HG02798 (cell line): ENCODE results near the gene ERCC5.

Experiments used
- ATAC-seq: cut with Tn5 transposase; IDR thresholded peaks from one replicate; pipeline ENCODE4 v1.9.1; 2021; ENCODE audit warnings: mild to moderate bottlenecking; ENCODE audit not compliant: unreplicated experiment, poor library complexity

ERCC5 gene

DNA sequence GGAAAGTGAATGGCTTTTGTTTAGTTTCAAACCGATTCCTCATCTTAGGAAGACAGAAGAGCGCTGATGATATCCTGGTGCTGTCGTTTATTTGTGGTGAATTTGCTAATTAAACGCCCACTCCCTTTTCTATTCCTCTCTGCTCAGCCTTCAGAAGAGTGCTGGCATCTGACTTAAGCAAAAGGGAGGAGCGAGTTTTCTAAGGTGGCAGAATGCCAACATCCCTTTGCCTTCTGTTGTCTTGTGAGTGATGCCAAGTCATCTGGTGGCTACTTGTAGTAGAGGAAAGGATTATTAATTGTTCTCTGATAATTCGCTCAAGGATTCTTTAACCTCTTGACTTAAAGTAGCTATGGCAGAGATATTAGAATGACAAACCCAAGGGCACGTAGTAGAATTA lies 68.1 kb downstream of the ERCC5 start:
- no peak for ATAC-seq

DNA sequence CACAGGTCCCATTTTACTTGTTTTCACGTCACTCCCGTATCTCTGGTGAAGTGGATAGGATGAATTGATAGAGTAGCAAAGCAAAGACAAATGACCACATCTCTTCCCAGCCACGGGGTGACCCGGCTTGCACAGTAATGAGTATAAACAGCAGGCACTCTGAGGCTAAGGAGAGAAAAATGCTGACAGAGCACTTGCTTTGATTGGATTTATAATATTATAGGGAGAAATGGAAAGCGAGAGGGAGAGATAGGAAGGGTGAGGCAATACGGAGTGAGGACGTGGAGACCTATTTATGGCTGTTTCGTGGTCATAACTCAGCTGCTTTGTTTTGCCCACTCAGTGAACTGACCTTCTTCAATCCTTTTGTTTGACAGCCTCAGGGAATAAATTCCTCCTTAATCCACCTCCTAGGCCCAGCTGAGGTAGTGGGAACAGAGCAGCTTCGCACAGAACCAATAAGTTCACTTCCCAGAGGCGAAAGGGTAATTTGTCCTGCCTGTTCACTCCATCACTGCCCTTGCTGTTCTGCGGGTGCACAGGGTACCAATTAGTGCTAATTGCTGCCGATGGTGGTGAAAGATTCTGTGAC lies 68.6 kb downstream of the ERCC5 start:
- ATAC-seq, result no peak

DNA sequence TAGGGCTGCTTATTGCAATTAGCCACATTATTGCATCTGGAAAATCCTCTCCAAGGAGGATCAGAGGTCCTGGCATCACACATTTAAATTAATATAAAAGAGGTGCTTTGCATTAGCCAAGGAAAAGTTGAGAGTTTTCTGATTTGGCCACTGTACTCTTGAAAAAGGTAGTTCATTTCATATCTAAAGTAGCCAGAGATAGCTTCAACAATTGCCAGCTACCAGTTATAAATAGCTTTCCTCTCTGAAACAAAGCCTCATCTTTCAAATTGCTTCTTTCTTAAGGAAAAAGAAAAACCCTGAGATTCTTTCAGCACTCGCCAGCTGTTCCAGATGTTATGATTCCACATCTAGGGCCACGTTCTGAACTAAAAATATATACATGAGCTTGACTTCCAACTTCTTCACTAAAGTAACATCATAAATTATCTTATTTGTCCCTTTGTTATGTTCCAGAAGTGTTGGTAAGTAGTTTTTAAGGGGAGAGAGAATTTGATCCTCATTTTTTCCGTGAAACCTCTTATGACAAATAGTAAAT lies 69.6 kb downstream of the ERCC5 start:
- no peak for ATAC-seq

DNA sequence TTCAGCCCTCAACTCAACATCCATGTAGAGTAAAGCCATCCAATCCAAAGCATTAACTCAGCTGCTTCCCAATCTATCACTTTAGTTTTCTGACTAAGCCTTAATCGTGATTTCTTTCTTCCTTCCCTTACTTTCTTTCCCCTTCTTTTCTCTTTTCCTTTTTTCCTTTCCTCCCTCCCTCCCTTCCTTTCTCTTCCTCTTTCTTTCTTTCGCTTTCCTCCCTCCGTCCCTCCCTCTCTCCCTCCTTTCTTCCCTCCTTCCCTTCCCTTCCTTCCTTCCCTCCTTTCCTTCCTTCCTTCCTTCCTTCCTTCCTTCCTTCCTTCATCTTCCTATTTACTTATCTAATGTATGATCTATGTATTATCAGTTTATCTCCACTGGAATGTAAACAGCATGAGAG lies 71.2 kb downstream of the ERCC5 start:
- no peak for ATAC-seq

DNA sequence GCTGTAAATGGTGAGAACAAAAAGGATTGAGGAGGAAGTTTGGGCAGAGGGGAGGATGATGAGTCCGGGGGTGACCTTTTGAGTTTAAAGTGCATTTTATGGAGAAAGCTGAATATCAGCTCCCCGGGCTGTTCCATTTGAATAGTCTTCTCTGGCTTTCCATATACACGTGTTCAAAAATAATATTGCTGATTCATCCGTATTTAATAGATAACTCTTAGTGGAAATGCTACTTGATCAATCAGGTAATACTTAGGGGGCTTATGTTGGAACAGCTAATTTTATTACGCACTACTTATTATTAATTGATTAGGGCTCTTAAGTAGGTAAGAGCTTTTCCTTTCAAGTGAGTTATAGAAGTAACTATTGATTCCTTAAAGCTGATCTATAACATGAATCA lies 76.4 kb downstream of the ERCC5 start:
- no peak for ATAC-seq
